Measurements from ENCODE around the gene PNPLA5. TPM values are rescaled to one million over a fixed set of nuclear protein-coding genes. Genes with fewer than 3 reads are reported as not detected.

PNPLA5 gene
- total and polyA plus RNA-seq, 2 of the 13 experiments (the other 11 are each of a cell fraction or from before 2014, with no cell fraction given): not detected

- no peak overlapping the region for H3K27ac ChIP-seq (ENCODE audit: extremely low read length, insufficient read depth, low read length)
- TF ChIP-seq KDM5B (CRISPR knock-in tag; IDR thresholded peaks at IDR 0.05; ENCODE audit: borderline replicate concordance): no peak
- no peaks in the 10 kb centered on the region for H3K9me3 ChIP-seq (ENCODE audit: low read length)
- in situ Hi-C loops (cut with HindIII; ENCODE audit: extremely low pct_ligation_motif_present, low pct_unique_long_range_greater_than_20kb): no loop called here
- no peak overlapping the region for H3K9ac ChIP-seq (ENCODE audit: insufficient read depth, low read depth, low read length)
- BruUV-seq (replicated peaks): no TSS peak
- H3K4me3 ChIP-seq (replicated peaks in 1 of 3; ENCODE audit: insufficient read depth in 1 of 3, low read depth in 2 of 3, low read length in 3 of 3): no peak overlapping the region
- DNase-seq (ENCODE audit: low spot score): no peak
- WGBS (ENCODE audit: low lambda C conversion rate): 43% methylated on average over 6 of the region's 6 CpGs
- FAIRE-seq: no peak
- no peak for ATAC-seq
- POLR2A ChIA-PET: no interaction called here
- H3K79me2 ChIP-seq (ENCODE audit: insufficient read depth, low read length): no peaks in the 10 kb centered on the region
- no peak overlapping the region for H2AFZ ChIP-seq (ENCODE audit: low read length)
- no peak overlapping the region for H3K4me2 ChIP-seq (ENCODE audit: low read depth, low read length)
- CTCF ChIA-PET (ENCODE audit: low intra/inter-chr PET ratio, low total read pairs): no interaction called here
- intact Hi-C loops (cut with micrococcal nuclease; ENCODE audit: unreplicated experiment): no loop called here
- H3K27me3 ChIP-seq (ENCODE audit: control insufficient read depth in 1 of 2, insufficient read depth in 2 of 2, low read length in 2 of 2): no peaks in the 10 kb centered on the region; a peak in 1 of 5 replicates
- no peaks in the 10 kb centered on the region for H4K20me1 ChIP-seq (ENCODE audit: insufficient read depth, low read length)
- no peaks in the 10 kb centered on the region for H3K36me3 ChIP-seq (replicated peaks in 1 of 2; ENCODE audit: control insufficient read depth in 1 of 2, insufficient read depth in 2 of 2, low read length in 2 of 2)
- H3K4me1 ChIP-seq (ENCODE audit: insufficient read depth, low read length): peaks cover 24% of the 10 kb centered on the region
Observed at GRCh38 chr22:43917521-43917920, 25.7 kb upstream of the PNPLA5 start.

GRCh38 chr22:43911351-43911750, 19.5 kb upstream of the PNPLA5 start:
- Histone ChIP-seq H3K27me3 (ENCODE audit: control insufficient read depth in 1 of 2, insufficient read depth in 2 of 2, low read length in 2 of 2) (peaks cover 2 to 14% of the 10 kb centered on the region in 2 experiments; a peak in 3 of 5 replicates), H3K4me2 (ENCODE audit: low read depth, low read length) (no peak overlapping the region), H3K27ac (ENCODE audit: extremely low read length, insufficient read depth, low read length) (no peak overlapping the region), H3K4me1 (ENCODE audit: insufficient read depth, low read length) (peaks cover 11% of the 10 kb centered on the region; the same call in 1 of the 2 replicates), H3K36me3 (replicated peaks in 1 of 2; ENCODE audit: control insufficient read depth in 1 of 2, insufficient read depth in 2 of 2, low read length in 2 of 2) (no peaks in the 10 kb centered on the region), H3K4me3 (replicated peaks in 1 of 3; ENCODE audit: insufficient read depth in 1 of 3, low read depth in 2 of 3, low read length in 3 of 3) (no peak overlapping the region), H4K20me1 (ENCODE audit: insufficient read depth, low read length) (no peaks in the 10 kb centered on the region), H2AFZ (ENCODE audit: low read length) (no peak overlapping the region), H3K9ac (ENCODE audit: insufficient read depth, low read depth, low read length) (no peak overlapping the region), H3K9me3 (ENCODE audit: low read length) (no peaks in the 10 kb centered on the region), H3K79me2 (ENCODE audit: insufficient read depth, low read length) (no peaks in the 10 kb centered on the region)
- in situ Hi-C loops (cut with HindIII; ENCODE audit: extremely low pct_ligation_motif_present, low pct_unique_long_range_greater_than_20kb) (no loop called here), intact Hi-C loops (cut with micrococcal nuclease; ENCODE audit: unreplicated experiment) (no loop called here)
- CTCF ChIA-PET (ENCODE audit: low intra/inter-chr PET ratio, low total read pairs): no interaction called here
- no TSS peak for BruUV-seq (replicated peaks)
- 3% methylated on average over 4 of the region's 4 CpGs for WGBS (ENCODE audit: low lambda C conversion rate)
- no peak for FAIRE-seq
- no peak for DNase-seq (ENCODE audit: low spot score)
- ATAC-seq: no peak
- POLR2A ChIA-PET: no interaction called here
- TF ChIP-seq KDM1A (CRISPR knock-in tag; IDR thresholded peaks at IDR 0.05): no peak
- no peak for TF ChIP-seq KAT2B (IDR thresholded peaks at IDR 0.05; ENCODE audit: borderline replicate concordance, low read depth, low read length)
- no peak for TF ChIP-seq TBX3 (IDR thresholded peaks at IDR 0.05; ENCODE audit: borderline replicate concordance)
- no peak for TF ChIP-seq LBX2 (CRISPR knock-in tag; IDR thresholded peaks at IDR 0.05; ENCODE audit: borderline replicate concordance)
- TF ChIP-seq THRA (CRISPR knock-in tag; IDR thresholded peaks at IDR 0.05; ENCODE audit: borderline replicate concordance): no peak
- no peak for TF ChIP-seq NFKBIZ (CRISPR knock-in tag; IDR thresholded peaks at IDR 0.05)
- no peak for TF ChIP-seq ZNF414 (CRISPR knock-in tag; IDR thresholded peaks at IDR 0.05)
- no peak for TF ChIP-seq CSRNP1 (CRISPR knock-in tag; IDR thresholded peaks at IDR 0.05)
- no peak for TF ChIP-seq XBP1 (CRISPR knock-in tag; IDR thresholded peaks at IDR 0.05)
- no peak for TF ChIP-seq PHF21A (CRISPR knock-in tag; IDR thresholded peaks at IDR 0.05)
- TF ChIP-seq NAIF1 (CRISPR knock-in tag; IDR thresholded peaks at IDR 0.05; ENCODE audit: borderline replicate concordance): no peak
- TF ChIP-seq THAP8 (CRISPR knock-in tag; IDR thresholded peaks at IDR 0.05; ENCODE audit: borderline replicate concordance): no peak
- no peak for TF ChIP-seq PLRG1 (conservative IDR thresholded peaks at IDR 0.05)
- no peak for TF ChIP-seq SSRP1 (CRISPR knock-in tag; IDR thresholded peaks at IDR 0.05)

Measured in HepG2 (cell line).